Mesothelial cell of epicardium (in vitro differentiated cells): ENCODE data around the gene ZDHHC1. TPM values are rescaled to one million over a fixed set of nuclear protein-coding genes. Genes with fewer than 3 reads are reported as not detected.
"Not testable (repeated sequence)": the region's sequence is repeated elsewhere in the genome, so short reads cannot be mapped to it uniquely, and the experiment has no call there.

Experiments
- DNase-seq, 2 experiments: peaks; one replicate each; pipeline ENCODE4 v3.0.0; 2021; ENCODE audit warnings: low spot score in 2 of 2; ENCODE audit not compliant: unreplicated experiment in 2 of 2
- H3K27ac Mint-ChIP-seq: 2 replicates; pipeline ENCODE4 v1.8.0; 2021; ENCODE audit warnings: mixed read lengths
- H3K27me3 Mint-ChIP-seq: 2 replicates; pipeline ENCODE4 v1.8.0; 2021; ENCODE audit warnings: low read depth, mixed read lengths
- H3K36me3 Mint-ChIP-seq: 2 replicates; pipeline ENCODE4 v1.8.0; 2021; ENCODE audit warnings: mixed read lengths
- H3K4me1 Mint-ChIP-seq: 2 replicates; pipeline ENCODE4 v1.8.0; 2021; ENCODE audit warnings: mixed read lengths
- H3K4me3 Mint-ChIP-seq: 2 replicates; pipeline ENCODE4 v1.8.0; 2021; ENCODE audit warnings: mild to moderate bottlenecking, moderate library complexity, mixed read lengths
- H3K9me3 Mint-ChIP-seq: 2 replicates; pipeline ENCODE4 v1.8.0; 2021; ENCODE audit warnings: mixed read lengths
- total RNA-seq: library from RNA; stranded (reverse); gene quantifications from 3 replicates; pipeline ENCODE4 v1.2.1, GENCODE V29; 2021
- TF ChIP-seq, protein P1 (sequence below): fragments of 200-600 bp; sonication (generic); IDR thresholded peaks from one replicate; pipeline ENCODE4 v1.5.0; 2021; ENCODE audit warnings: antibody characterized with exemption; ENCODE audit not compliant: unreplicated experiment

The ZDHHC1 gene
- total RNA-seq, 1 donor from 2014 or later, result 15.4 TPM

DNA sequence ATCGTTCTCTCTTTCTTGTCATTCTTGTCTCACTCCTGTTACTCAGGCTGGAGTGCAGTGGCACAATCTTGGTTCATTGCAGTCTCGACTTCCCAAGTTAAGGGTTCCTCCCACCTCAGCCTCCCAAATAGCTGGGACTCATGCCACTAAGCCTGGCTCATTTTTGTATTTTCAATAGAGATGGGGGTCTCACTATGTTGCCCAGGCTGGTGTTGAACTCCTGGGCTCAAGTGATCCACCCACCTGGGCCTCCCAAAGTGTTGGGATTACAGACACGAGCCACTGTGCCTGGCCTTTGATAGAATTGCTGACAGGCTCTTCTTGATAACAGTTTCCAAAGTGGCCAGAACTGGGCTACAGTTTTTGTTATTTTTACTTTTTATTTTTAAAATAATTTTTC, 55.2 kb downstream of the ZDHHC1 start:
- no peak overlapping the region for H3K27ac Mint-ChIP-seq
- H3K27me3 Mint-ChIP-seq, result peaks cover 65% of the 10 kb centered on the region
- no peak overlapping the region for H3K4me3 Mint-ChIP-seq
- TF ChIP-seq, protein P1, sequence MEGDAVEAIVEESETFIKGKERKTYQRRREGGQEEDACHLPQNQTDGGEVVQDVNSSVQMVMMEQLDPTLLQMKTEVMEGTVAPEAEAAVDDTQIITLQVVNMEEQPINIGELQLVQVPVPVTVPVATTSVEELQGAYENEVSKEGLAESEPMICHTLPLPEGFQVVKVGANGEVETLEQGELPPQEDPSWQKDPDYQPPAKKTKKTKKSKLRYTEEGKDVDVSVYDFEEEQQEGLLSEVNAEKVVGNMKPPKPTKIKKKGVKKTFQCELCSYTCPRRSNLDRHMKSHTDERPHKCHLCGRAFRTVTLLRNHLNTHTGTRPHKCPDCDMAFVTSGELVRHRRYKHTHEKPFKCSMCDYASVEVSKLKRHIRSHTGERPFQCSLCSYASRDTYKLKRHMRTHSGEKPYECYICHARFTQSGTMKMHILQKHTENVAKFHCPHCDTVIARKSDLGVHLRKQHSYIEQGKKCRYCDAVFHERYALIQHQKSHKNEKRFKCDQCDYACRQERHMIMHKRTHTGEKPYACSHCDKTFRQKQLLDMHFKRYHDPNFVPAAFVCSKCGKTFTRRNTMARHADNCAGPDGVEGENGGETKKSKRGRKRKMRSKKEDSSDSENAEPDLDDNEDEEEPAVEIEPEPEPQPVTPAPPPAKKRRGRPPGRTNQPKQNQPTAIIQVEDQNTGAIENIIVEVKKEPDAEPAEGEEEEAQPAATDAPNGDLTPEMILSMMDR, result no peak
- H3K9me3 Mint-ChIP-seq, result no peaks in the 10 kb centered on the region
- no peak for DNase-seq
- H3K4me1 Mint-ChIP-seq, result peaks cover 20% of the 10 kb centered on the region
- H3K36me3 Mint-ChIP-seq, result no peaks in the 10 kb centered on the region

DNA sequence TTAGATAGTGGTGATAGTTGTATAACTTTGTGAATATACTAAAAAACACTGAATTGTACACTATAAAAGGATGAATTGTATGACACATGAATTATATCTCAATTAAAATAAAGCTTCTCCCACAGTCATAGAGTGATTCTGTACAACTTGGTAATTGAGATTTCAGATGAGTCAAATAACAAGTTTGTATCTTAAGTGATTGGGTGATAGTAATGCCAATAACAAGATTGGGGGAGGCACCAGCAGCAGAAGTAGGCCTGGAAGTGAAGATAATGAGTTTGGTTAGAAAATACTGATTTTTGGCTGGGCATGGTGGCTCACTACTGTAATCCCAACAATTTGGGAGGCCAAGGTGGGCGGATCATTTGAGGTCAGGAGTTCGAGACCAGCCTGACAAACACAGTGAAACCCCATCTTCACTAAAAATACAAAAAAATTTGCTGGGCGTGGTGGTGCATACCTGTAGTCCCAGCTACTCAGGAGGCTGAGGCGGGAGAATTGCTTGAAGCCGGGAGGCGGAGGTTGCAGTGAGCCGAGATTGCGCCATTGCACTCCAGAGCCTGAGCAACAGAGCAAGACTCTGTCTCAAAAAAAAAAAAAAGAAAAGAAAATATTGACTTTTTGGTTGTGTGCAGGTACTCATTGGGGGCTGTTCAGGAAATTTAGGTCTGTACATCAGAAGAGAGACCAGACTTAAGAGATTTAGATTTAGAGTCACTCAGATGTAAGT, 56.6 kb downstream of the ZDHHC1 start:
- not testable (repeated sequence) for H3K4me3 Mint-ChIP-seq, DNase-seq, H3K36me3 Mint-ChIP-seq, H3K27ac Mint-ChIP-seq, H3K9me3 Mint-ChIP-seq
- Mint-ChIP-seq H3K4me1 (peaks cover 14% of the 10 kb centered on the region), H3K27me3 (peaks cover 64% of the 10 kb centered on the region)

- Mint-ChIP-seq H3K27ac (no peak overlapping the region), H3K4me1 (peaks cover 5% of the 10 kb centered on the region), H3K4me3 (no peak overlapping the region), H3K36me3 (no peaks in the 10 kb centered on the region), H3K9me3 (peaks cover 5% of the 10 kb centered on the region), H3K27me3 (peaks cover 65% of the 10 kb centered on the region)
- TF ChIP-seq, protein P1, result no peak
- DNase-seq, result no peak
Measured at GRCh38 chr16:67357561-67357960, 58.7 kb downstream of the ZDHHC1 start.

DNA sequence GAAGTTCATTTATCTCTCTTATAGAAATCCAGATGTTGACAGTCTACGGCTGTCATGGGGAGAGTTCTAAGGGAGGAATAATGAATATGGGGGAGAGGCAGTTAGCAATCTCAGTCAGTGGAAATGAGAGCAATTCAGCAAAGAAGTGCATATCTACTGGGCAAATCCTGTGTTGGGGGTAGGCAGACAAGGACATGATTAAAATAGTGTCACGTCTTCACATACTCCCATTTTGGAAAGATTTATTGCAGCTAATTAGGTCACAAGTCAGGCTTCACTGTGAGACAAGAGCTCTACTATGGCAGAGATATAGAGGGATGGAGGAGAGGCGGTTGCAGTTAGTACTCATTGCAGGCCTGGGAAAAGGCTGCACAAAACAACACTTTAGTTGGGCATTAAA, 59.9 kb downstream of the ZDHHC1 start:
- Mint-ChIP-seq H3K4me1 (peaks cover 5% of the 10 kb centered on the region), H3K36me3 (no peaks in the 10 kb centered on the region), H3K27ac (no peak overlapping the region), H3K9me3 (peaks cover 5% of the 10 kb centered on the region), H3K27me3 (peaks cover 68% of the 10 kb centered on the region), H3K4me3 (no peak overlapping the region)
- DNase-seq, result no peak
- TF ChIP-seq, protein P1, result no peak

GRCh38 chr16:67352463-67352862, 63.8 kb downstream of the ZDHHC1 start:
- not testable (repeated sequence) for H3K36me3 Mint-ChIP-seq, H3K9me3 Mint-ChIP-seq, DNase-seq, H3K27ac Mint-ChIP-seq, H3K4me3 Mint-ChIP-seq, H3K4me1 Mint-ChIP-seq
- H3K27me3 Mint-ChIP-seq, result peaks cover 53% of the 10 kb centered on the region

- peaks cover 49% of the 10 kb centered on the region for H3K27me3 Mint-ChIP-seq
- no peak overlapping the region for H3K27ac Mint-ChIP-seq
- peaks cover 4% of the 10 kb centered on the region for H3K4me1 Mint-ChIP-seq
- H3K36me3 Mint-ChIP-seq, result no peaks in the 10 kb centered on the region
- TF ChIP-seq, protein P1, result no peak
- H3K4me3 Mint-ChIP-seq, result no peak overlapping the region
- no peak for DNase-seq
- peaks cover 5% of the 10 kb centered on the region for H3K9me3 Mint-ChIP-seq
Measured at GRCh38 chr16:67350324-67350723, 66.0 kb downstream of the ZDHHC1 start.
